GM12891 (cell line): ENCODE measurements around the gene CRAMP1.

ENCODE experiments used
- DNase-seq: peaks from one replicate; pipeline ENCODE4 v3.0.0; 2011; ENCODE audit warnings: low spot score; ENCODE audit not compliant: insufficient read length
- FAIRE-seq: peaks from 2 replicates; lab custom pipeline; 2011; peaks lifted over from hg19 to GRCh38; lab: Jason Lieb, UNC
- PAX5 ChIP-seq: IDR thresholded peaks from 2 replicates; pipeline ENCODE4 v1.6.1; 2011; ENCODE audit warnings: low read length, moderate library complexity, mild to moderate bottlenecking; ENCODE audit not compliant: insufficient read depth, severe bottlenecking
- POLR2A ChIP-seq: IDR thresholded peaks from 2 replicates; pipeline ENCODE4 v1.6.1; 2011; ENCODE audit warnings: low read depth, low read length, control low read depth
- POLR2AphosphoS5 ChIP-seq: IDR thresholded peaks from 2 replicates; pipeline ENCODE4 v1.6.1; 2011; ENCODE audit warnings: low read depth, low read length, control low read depth
- POU2F2 ChIP-seq: IDR thresholded peaks from 2 replicates; pipeline ENCODE4 v1.6.1; 2011; ENCODE audit warnings: low read depth, mild to moderate bottlenecking, control low read depth, low read length, moderate library complexity
- SPI1 ChIP-seq: IDR thresholded peaks from 2 replicates; pipeline ENCODE4 v1.6.1; 2011; ENCODE audit warnings: low read depth, low read length, control low read depth
- TAF1 ChIP-seq: IDR thresholded peaks from 2 replicates; pipeline ENCODE4 v1.6.1; 2011; ENCODE audit warnings: low read depth, low read length, control low read depth

The CRAMP1 gene

DNA sequence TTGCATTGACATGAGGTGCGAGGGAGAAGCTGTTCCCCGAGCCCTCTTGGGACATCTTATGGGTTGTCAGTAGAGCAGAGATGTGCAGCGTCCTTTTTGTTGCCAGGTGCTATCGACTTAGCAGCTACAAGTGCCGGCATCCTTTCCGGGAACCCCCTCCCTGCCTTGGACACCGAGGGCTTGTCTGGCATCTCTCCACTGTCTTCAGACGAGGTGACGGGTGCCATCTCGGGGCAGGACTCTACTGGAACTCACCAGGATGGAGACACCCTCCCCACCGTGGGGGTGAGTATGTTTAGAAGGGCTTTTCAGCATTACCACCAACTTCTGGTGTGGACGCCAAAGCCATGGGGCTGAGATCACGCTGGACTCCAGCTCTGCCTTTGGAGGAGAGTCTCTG is 54.2 kb downstream of the CRAMP1 start:
- TF ChIP-seq SPI1: no peak
- no peak for TF ChIP-seq POLR2A
- no peak for TF ChIP-seq POLR2AphosphoS5
- no peak for TF ChIP-seq TAF1
- no peak for TF ChIP-seq PAX5
- FAIRE-seq: no peak
- no peak for DNase-seq

DNA sequence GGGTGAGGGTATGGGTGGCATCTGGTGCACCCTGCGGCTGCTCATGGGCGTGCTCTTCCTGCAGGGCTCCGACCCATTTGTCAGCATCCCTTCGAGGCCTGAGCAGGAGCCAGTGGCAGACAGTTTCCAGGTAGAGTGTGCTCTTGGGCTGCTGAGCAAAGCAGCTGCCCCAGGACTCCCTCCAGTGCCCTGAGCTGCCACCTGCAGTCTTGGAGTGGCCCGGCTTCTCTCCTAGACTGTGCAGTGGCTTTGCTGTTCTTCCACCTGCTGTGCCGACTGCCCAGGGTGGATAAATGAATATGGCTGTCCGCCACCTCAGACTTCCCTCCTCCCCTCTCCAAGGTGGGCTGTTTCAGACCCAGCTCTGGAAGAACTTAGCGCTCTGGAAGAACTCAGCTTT is 55.1 kb downstream of the CRAMP1 start:
- TF ChIP-seq POLR2AphosphoS5 (no peak), POU2F2 (no peak), POLR2A (no peak), PAX5 (no peak), TAF1 (no peak), SPI1 (no peak)
- DNase-seq (no peak), FAIRE-seq (no peak)

DNA sequence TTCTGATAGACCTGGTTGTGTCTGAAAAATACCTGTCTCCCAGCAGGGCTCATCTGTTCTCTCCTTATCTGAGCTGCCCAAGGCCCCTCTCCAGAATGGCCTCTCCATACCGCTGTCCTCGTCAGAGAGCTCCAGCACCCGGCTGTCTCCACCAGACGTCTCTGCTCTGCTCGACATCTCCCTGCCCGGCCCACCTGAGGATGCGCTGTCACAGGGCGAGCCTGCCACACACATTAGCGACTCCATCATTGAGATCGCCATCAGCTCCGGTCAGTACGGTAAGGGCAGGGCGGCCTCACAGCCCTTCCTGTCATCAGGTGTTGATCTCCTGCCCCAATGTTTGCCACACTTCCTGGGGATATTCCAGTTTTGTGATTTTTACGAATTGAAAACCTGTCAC is 55.8 kb downstream of the CRAMP1 start:
- no peak for FAIRE-seq
- DNase-seq: no peak
- TF ChIP-seq TAF1 (no peak), SPI1 (no peak), POU2F2 (no peak), POLR2A (no peak), PAX5 (no peak), POLR2AphosphoS5 (no peak)

DNA sequence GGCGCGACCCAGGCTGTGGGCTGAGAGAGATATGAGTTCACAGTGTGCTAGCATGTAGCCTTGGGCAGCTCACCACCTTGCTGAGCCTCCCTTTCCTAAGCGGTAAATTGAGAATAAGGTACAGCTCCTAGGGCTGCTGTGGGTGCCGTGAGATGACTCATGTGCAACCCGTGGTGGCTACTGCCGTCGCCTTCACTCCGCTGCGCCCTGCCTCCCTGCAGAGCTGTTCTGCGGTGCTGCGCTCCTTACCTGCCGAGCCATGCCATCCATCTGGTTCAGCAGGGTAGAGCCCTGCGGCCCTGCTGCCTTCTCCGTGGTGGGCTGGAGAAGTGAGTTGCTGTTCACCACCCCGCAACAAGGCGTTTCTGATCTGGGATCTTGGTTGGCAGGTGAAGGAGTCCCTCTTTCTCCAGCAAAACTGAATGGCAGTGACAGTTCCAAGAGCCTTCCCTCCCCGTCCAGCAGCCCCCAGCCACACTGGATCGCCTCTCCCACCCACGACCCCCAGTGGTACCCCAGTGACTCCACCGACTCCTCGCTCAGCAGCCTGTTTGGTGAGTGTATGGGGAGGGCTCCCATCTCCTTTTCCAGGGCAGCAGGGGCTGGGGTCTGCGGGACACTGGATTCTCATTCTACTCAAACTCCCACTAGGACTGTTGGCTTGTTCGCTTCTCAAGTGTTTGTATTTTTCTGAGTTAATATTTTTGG is 56.6 kb downstream of the CRAMP1 start:
- DNase-seq (no peak), FAIRE-seq (no peak)
- TF ChIP-seq POU2F2: no peak

DNA sequence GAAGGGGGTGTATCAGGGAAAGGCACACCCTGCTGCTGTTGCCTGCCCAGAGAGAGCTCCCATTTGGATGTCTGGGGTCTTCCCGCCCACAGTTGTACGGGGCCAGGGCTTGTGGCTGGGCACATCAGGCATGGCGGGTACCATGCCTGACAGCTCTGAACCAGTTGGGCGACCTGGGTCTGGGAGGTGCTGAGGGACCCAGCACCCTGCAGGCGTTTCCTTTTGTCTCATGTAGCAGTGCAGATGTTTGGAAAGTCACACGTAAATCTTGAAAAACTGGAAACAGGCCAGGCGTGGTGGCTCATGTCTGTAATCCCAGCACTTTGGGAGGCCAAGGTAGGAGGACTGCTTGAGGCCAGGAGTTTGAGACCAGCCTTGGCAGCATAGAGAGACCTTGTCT is 57.5 kb downstream of the CRAMP1 start:
- no peak for DNase-seq
- TF ChIP-seq TAF1 (no peak), POLR2A (no peak), POU2F2 (no peak), SPI1 (no peak), PAX5 (no peak), POLR2AphosphoS5 (no peak)
- FAIRE-seq: no peak

DNA sequence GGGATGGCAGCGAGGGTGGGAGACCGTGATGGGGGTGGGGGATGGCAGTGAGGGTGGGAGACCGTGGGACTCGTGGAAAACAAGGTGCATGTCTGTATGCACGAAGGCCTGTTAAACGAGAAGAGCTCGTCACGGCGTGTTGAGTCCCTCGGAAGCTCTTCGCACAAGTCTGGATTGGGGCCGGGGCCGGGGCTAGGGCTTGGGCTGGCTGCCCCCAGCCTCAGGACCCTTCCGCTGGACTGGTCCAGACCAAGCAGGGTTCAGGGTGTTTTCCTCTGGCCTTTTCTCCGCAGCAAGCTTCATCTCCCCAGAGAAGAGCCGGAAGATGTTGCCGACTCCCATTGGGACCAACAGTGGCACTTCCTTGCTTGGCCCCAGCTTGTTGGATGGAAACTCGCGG is 58.2 kb downstream of the CRAMP1 start:
- TF ChIP-seq POLR2A: no peak
- TF ChIP-seq POU2F2: no peak
- no peak for TF ChIP-seq SPI1
- no peak for TF ChIP-seq TAF1
- no peak for TF ChIP-seq PAX5
- no peak for TF ChIP-seq POLR2AphosphoS5
- FAIRE-seq (no peak), DNase-seq (no peak)

DNA sequence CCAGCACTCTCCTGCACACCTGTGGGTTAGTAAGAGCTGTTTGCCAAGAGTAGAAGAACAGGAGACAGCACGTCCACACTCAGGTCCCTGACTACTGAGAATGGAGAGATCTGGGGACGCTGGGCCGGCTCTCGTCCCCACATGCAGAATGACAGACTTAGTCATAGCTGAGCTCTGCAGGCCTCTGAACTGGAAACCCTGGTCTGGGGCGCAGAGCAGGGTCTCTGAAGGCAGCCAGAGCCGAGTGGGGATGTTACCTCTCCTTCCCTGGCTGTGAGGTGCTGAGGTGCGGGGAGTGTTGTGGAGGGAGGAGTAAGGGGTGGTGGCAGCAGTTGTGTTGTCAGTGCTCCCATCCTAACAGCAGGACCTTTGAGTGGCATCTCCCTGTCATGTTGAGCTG is 58.7 kb downstream of the CRAMP1 start:
- TF ChIP-seq POU2F2: no peak
- no peak for TF ChIP-seq TAF1
- no peak for TF ChIP-seq SPI1
- FAIRE-seq (no peak), DNase-seq (no peak)

DNA sequence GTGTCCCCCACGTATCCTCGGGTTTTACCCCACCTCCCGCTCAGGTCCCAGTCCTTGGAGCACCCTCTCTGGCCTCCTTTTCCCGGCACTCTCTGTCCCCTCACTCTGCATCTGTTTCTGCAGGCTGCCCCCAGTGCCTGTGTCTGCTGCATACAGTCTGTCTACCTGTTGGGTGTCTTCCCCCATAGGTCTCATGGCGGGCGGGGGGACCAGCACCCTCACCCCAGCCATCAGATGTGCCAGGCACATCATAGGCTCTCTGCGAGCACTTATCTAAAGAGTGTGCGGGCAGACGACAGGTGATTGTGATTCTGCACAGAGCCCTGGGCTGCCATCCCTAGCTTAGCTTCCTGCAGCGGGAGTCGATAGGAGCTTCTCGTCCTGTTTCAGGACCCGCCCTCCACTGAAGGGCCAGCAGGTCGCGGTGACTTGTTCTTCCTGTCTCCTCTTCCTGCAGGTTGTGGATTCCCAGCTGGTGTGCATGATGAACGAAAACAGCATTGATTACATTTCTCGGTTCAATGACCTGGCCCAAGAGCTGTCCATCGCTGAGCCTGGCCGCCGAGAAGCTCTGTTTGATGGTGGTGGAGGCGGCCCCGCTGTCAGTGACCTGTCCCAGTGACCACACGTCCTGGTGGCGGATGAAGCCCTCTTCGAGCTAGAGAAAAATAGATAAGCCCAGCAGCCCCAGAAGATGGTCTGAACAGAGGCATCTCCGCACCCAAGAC is 61.4 kb downstream of the CRAMP1 start:
- DNase-seq: no peak
- TF ChIP-seq POLR2AphosphoS5 (no peak), POLR2A (no peak), TAF1 (no peak), SPI1 (no peak), PAX5 (no peak), POU2F2 (no peak)
- FAIRE-seq: no peak

DNA sequence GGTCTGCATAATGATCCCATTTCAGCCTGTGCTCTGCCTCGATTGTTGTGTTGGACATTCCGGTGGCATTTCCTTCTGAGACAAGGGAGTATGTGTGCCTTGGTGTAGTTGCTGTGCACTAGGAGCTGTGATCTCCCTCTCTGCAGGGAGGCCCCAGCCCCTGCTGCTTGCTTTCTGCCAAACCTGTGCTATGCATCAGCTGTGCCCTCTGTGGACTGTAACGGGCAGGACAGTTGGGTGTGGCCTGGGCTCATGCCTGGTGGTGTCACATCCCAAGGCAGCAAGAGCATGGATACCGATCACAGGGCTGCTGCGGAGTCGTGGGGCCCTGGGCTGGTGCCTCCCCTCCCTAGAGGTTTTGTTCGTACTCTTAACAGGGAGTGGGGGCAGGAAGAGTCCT is 62.1 kb downstream of the CRAMP1 start:
- DNase-seq: no peak
- TF ChIP-seq TAF1: no peak
- TF ChIP-seq POLR2A: no peak
- TF ChIP-seq POU2F2: no peak
- TF ChIP-seq POLR2AphosphoS5: no peak
- TF ChIP-seq PAX5: no peak
- no peak for TF ChIP-seq SPI1
- FAIRE-seq: no peak

DNA sequence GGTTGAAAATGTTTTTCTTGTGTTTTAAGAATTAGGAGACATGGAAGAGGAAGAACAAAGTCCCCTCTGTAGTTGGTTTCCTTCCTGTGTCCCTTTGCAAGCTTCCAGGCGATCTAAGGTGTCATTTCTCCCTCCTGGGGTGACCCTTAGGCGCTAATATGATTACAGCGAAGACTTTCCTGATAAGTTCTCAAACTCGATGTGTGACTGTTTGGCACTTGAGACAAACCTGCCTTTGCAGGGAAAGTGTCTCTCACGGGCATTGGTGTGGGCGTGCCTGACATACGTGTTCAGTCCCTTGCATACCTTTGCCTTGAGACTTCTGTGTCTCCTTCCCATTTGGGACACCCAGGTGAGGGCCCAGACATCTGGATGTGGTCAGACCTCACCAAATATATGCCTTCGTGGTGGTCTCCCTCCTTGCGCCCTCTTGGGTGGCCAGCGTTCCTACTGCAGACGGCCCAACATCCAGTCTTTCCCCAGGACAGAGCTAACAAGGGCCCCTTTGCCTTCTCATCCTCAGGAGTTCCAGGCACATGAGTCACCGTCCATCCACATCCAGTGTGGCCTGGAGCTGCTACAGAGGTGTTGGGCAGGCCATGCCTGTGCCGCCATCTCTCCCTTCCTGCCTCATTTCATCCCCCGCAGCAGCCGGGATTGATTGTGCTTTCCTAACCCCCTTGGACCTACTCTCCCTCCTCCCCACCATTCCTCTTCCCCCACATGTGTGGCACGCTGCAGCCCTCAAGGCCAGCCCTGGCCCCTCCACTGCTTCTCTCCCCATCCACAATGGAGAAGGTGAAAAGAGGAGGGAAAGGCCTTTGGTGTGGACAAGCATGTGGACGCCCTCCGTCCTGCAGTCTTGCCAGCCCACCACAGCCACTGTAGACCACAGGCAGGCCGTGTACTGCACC is 62.8 kb downstream of the CRAMP1 start:
- FAIRE-seq (no peak), DNase-seq (no peak)
- no peak for TF ChIP-seq POLR2AphosphoS5
- no peak for TF ChIP-seq POU2F2
- no peak for TF ChIP-seq POLR2A
- TF ChIP-seq TAF1: no peak
- no peak for TF ChIP-seq PAX5
- TF ChIP-seq SPI1: no peak
